DOHH2 (cell line): Measurements from ENCODE around the gene TYMP.

ENCODE experiments used
- EZH2phosphoT487 ChIP-seq: fragments of 200-600 bp; sonication (generic); IDR thresholded peaks from 2 replicates; pipeline ENCODE4 v1.6.1; 2017; ENCODE audit warnings: borderline replicate concordance, mild to moderate bottlenecking, antibody characterized with exemption, low read length, moderate library complexity, mixed read lengths
- TF ChIP-seq, protein P1 (sequence below): fragments of 200-600 bp; sonication (generic); IDR thresholded peaks from one replicate; pipeline ENCODE4 v1.5.1; 2014; ENCODE audit warnings: antibody characterized with exemption, mild to moderate bottlenecking, low read depth, low read length; ENCODE audit not compliant: poor library complexity, severe bottlenecking

DNA sequence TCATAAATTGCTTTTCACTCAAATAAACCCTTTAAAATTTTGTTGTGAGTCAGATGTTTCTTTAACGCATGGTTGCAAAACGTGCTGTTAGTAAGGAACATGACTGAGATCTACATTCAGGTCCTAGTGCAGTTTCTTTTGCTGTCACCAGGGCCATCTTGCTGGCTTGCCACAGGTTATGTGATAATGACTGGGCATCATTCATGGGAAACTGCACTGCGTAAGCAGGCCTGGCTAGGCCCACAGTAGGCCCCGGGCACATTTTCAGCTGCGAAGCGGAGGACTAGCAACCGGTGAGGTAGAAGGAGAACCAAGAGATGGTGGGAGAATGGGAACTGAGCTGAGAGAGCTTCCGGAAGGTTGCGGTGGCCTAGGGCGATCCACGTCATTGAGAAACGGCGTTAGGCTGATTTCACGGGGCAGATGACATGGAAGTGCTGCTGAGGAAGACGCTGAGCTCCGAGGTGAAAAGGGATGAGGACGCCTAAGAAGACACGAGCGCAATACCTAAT lies 12.7 kb upstream of the TYMP start:
- TF ChIP-seq, protein P1, sequence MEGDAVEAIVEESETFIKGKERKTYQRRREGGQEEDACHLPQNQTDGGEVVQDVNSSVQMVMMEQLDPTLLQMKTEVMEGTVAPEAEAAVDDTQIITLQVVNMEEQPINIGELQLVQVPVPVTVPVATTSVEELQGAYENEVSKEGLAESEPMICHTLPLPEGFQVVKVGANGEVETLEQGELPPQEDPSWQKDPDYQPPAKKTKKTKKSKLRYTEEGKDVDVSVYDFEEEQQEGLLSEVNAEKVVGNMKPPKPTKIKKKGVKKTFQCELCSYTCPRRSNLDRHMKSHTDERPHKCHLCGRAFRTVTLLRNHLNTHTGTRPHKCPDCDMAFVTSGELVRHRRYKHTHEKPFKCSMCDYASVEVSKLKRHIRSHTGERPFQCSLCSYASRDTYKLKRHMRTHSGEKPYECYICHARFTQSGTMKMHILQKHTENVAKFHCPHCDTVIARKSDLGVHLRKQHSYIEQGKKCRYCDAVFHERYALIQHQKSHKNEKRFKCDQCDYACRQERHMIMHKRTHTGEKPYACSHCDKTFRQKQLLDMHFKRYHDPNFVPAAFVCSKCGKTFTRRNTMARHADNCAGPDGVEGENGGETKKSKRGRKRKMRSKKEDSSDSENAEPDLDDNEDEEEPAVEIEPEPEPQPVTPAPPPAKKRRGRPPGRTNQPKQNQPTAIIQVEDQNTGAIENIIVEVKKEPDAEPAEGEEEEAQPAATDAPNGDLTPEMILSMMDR: peak; percentile 20
- no peak for TF ChIP-seq EZH2phosphoT487
